ENCODE data around the gene OBSL1.

Gene OBSL1

GRCh38 chr2:219576505-219577388, 5.4 kb upstream of the OBSL1 start:
- TF ChIP-seq CTCF (IDR thresholded peaks at IDR 0.05) = no peak
- no peak for DNase-seq (ENCODE audit: low spot score)
- H3K27ac ChIP-seq = no peak overlapping the region
- no peak overlapping the region for H3K4me3 ChIP-seq

- no peak overlapping the region for H3K27ac ChIP-seq
- TF ChIP-seq CTCF (IDR thresholded peaks at IDR 0.05) = no peak
- H3K4me3 ChIP-seq = no peak overlapping the region
- no peak for DNase-seq (ENCODE audit: low spot score)
Observed at GRCh38 chr2:219575566-219576504, 4.5 kb upstream of the OBSL1 start.

- no peak overlapping the region for H3K4me3 ChIP-seq
- no peak overlapping the region for H3K27ac ChIP-seq
- TF ChIP-seq CTCF (IDR thresholded peaks at IDR 0.05) = no peak
- DNase-seq (ENCODE audit: low spot score) = no peak
Observed at GRCh38 chr2:219574484-219575311, 3.4 kb upstream of the OBSL1 start.

GRCh38 chr2:219573166-219573565, 1.8 kb upstream of the OBSL1 start:
- no peak for DNase-seq (ENCODE audit: low spot score)
- no peak for TF ChIP-seq CTCF (IDR thresholded peaks at IDR 0.05)
- no peak overlapping the region for H3K27ac ChIP-seq

GRCh38 chr2:219572237-219573001, 1.1 kb upstream of the OBSL1 start, which contains the start of gene INHA:
INHA (plus strand) TSS chr2:219572310; CDS start chr2:219572375, 65 bp downstream.
- no peak for DNase-seq (ENCODE audit: low spot score)
- peak within 1 kb of the TSS; percentile 88 to 93 for H3K27ac ChIP-seq
- H3K4me3 ChIP-seq = peak within 1 kb of the TSS; percentile 91
- TF ChIP-seq CTCF (IDR thresholded peaks at IDR 0.05) = no peak

More at GRCh38 chr2:219573166-219573565, 1.8 kb upstream of the OBSL1 start:
- no peak overlapping the region for H3K4me3 ChIP-seq

- Histone ChIP-seq H3K4me3 (peak overlapping the region; percentile 91), H3K27ac (peak overlapping the region; percentile 88 to 93)
- DNase-seq (ENCODE audit: low spot score) = no peak
- no peak for TF ChIP-seq CTCF (IDR thresholded peaks at IDR 0.05)
Observed at GRCh38 chr2:219570924-219571310, 422 bp downstream of the OBSL1 start.
